Left ventricle myocardium inferior (tissue), 1 donor: ENCODE results near the gene ASB17. TPM values are rescaled to one million over a fixed set of nuclear protein-coding genes. Genes with fewer than 3 reads are reported as not detected.

Experiments used
- DNase-seq: peaks from one replicate; pipeline ENCODE4 v3.0.0-alpha.2; 2020
- H3K27ac ChIP-seq: fragments of 200-600 bp; replicated peaks from 2 replicates; pipeline ENCODE4 v1.8.0; 2021
- H3K27me3 ChIP-seq: fragments of 200-600 bp; 2 replicates; pipeline ENCODE4 v1.8.0; 2021; ENCODE audit warnings: low read depth
- H3K36me3 ChIP-seq: fragments of 200-600 bp; 2 replicates; pipeline ENCODE4 v1.8.0; 2021
- H3K4me1 ChIP-seq: fragments of 200-600 bp; 2 replicates; pipeline ENCODE4 v1.8.0; 2021
- H3K4me3 ChIP-seq: fragments of 200-600 bp; 2 replicates; pipeline ENCODE4 v1.8.0; 2021; ENCODE audit warnings: mild to moderate bottlenecking, moderate library complexity
- H3K9me3 ChIP-seq: fragments of 200-600 bp; replicated peaks from 2 replicates; pipeline ENCODE4 v1.8.0; 2021
- CTCF ChIP-seq: fragments of 200-600 bp; IDR thresholded peaks from 2 replicates; pipeline ENCODE4 v1.8.0; 2021; ENCODE audit warnings: antibody characterized with exemption, mild to moderate bottlenecking, borderline replicate concordance
- intact Hi-C: fragments of 100-400 bp; cut with micrococcal nuclease; formaldehyde crosslinking; loops from one replicate; pipeline ENCODE4 v1.11.0; 2022
- total RNA-seq: library from RNA; stranded (reverse); fragmentation: NEBNext Ultra II Directional; extraction: Animal tissue kit (Norgen Biotek cat#: 25700); gene quantifications from one replicate; pipeline ENCODE4 v1.2.1, GENCODE V29; 2021
- donor health status: DM: no; HTN: yes; CAD: no; lungs with severe emphysema.

Gene ASB17
- total RNA-seq, 1 donor from 2014 or later = not detected

GRCh38 chr1:75937034-75937433 is 4.8 kb upstream of the ASB17 start:
- H3K27ac ChIP-seq = no peak overlapping the region
- DNase-seq = no peak
- intact Hi-C loops = no loop called here
- peaks cover 12% of the 10 kb centered on the region for H3K9me3 ChIP-seq
- H3K27me3 ChIP-seq = no peaks in the 10 kb centered on the region
- TF ChIP-seq CTCF = no peak
- no peak overlapping the region for H3K4me3 ChIP-seq
- H3K4me1 ChIP-seq = no peaks in the 10 kb centered on the region
- H3K36me3 ChIP-seq = no peaks in the 10 kb centered on the region

- no peak overlapping the region for H3K27ac ChIP-seq
- no peaks in the 10 kb centered on the region for H3K9me3 ChIP-seq
- H3K4me1 ChIP-seq = no peaks in the 10 kb centered on the region
- H3K27me3 ChIP-seq = no peaks in the 10 kb centered on the region
- TF ChIP-seq CTCF = no peak
- intact Hi-C loops = no loop called here
- no peaks in the 10 kb centered on the region for H3K36me3 ChIP-seq
- H3K4me3 ChIP-seq = no peak overlapping the region
- no peak for DNase-seq
Measured at GRCh38 chr1:75922698-75923097, 9.5 kb downstream of the ASB17 start.

GRCh38 chr1:75916834-75917233 is 15.4 kb downstream of the ASB17 start:
- Histone ChIP-seq H3K27ac (no peak overlapping the region), H3K9me3 (no peaks in the 10 kb centered on the region), H3K4me3 (no peak overlapping the region), H3K27me3 (no peaks in the 10 kb centered on the region), H3K36me3 (no peaks in the 10 kb centered on the region), H3K4me1 (no peaks in the 10 kb centered on the region)
- DNase-seq = no peak
- intact Hi-C loops = no loop called here
- TF ChIP-seq CTCF = no peak

GRCh38 chr1:75908717-75909152 is 23.5 kb downstream of the ASB17 start:
- Histone ChIP-seq H3K4me3 (no peak overlapping the region), H3K4me1 (no peaks in the 10 kb centered on the region), H3K27ac (no peak overlapping the region), H3K36me3 (no peaks in the 10 kb centered on the region), H3K27me3 (no peaks in the 10 kb centered on the region), H3K9me3 (peaks cover 20% of the 10 kb centered on the region)
- no peak for TF ChIP-seq CTCF
- intact Hi-C loops = no loop called here
- DNase-seq = no peak

GRCh38 chr1:75901371-75901770 is 30.8 kb downstream of the ASB17 start:
- H3K27me3 ChIP-seq = no peaks in the 10 kb centered on the region

More at GRCh38 chr1:75901371-75901770, 30.8 kb downstream of the ASB17 start:
- H3K9me3 ChIP-seq = peaks cover 4% of the 10 kb centered on the region
- no peaks in the 10 kb centered on the region for H3K4me1 ChIP-seq
- H3K36me3 ChIP-seq = no peaks in the 10 kb centered on the region
- no peak for DNase-seq
- H3K4me3 ChIP-seq = no peak overlapping the region
- intact Hi-C loops = no loop called here
- no peak for TF ChIP-seq CTCF
- no peak overlapping the region for H3K27ac ChIP-seq
